ENCODE data around the gene FOXC2.
A peak's percentile ranks its signal among the peaks of the same experiment; 100 is the strongest.

The FOXC2 gene

DNA sequence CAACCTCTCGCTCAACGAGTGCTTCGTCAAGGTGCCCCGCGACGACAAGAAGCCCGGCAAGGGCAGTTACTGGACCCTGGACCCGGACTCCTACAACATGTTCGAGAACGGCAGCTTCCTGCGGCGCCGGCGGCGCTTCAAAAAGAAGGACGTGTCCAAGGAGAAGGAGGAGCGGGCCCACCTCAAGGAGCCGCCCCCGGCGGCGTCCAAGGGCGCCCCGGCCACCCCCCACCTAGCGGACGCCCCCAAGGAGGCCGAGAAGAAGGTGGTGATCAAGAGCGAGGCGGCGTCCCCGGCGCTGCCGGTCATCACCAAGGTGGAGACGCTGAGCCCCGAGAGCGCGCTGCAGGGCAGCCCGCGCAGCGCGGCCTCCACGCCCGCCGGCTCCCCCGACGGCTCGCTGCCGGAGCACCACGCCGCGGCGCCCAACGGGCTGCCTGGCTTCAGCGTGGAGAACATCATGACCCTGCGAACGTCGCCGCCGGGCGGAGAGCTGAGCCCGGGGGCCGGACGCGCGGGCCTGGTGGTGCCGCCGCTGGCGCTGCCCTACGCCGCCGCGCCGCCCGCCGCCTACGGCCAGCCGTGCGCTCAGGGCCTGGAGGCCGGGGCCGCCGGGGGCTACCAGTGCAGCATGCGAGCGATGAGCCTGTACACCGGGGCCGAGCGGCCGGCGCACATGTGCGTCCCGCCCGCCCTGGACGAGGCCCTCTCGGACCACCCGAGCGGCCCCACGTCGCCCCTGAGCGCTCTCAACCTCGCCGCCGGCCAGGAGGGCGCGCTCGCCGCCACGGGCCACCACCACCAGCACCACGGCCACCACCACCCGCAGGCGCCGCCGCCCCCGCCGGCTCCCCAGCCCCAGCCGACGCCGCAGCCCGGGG, 1.3 kb downstream of the FOXC2 start:
- H3K4me3 ChIP-seq (ENCODE audit: control insufficient read depth, low read depth, low read length) = peak overlapping the region; percentile 87
- DNase-seq (ENCODE audit: low read depth) = no peak

GRCh38 chr16:86568677-86569623, 2.3 kb downstream of the FOXC2 start:
- peak overlapping the region; percentile 87 for H3K4me3 ChIP-seq (ENCODE audit: control insufficient read depth, low read depth, low read length)
- TF ChIP-seq, protein P1, sequence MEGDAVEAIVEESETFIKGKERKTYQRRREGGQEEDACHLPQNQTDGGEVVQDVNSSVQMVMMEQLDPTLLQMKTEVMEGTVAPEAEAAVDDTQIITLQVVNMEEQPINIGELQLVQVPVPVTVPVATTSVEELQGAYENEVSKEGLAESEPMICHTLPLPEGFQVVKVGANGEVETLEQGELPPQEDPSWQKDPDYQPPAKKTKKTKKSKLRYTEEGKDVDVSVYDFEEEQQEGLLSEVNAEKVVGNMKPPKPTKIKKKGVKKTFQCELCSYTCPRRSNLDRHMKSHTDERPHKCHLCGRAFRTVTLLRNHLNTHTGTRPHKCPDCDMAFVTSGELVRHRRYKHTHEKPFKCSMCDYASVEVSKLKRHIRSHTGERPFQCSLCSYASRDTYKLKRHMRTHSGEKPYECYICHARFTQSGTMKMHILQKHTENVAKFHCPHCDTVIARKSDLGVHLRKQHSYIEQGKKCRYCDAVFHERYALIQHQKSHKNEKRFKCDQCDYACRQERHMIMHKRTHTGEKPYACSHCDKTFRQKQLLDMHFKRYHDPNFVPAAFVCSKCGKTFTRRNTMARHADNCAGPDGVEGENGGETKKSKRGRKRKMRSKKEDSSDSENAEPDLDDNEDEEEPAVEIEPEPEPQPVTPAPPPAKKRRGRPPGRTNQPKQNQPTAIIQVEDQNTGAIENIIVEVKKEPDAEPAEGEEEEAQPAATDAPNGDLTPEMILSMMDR (conservative IDR thresholded peaks at IDR 0.05; ENCODE audit: control insufficient read depth, insufficient read depth, low read depth, low read length) = no peak
- DNase-seq (ENCODE audit: low read depth) = no peak

More for the DNA sequence above, 1.3 kb downstream of the FOXC2 start:
- TF ChIP-seq, protein P1 (conservative IDR thresholded peaks at IDR 0.05; ENCODE audit: control insufficient read depth, insufficient read depth, low read depth, low read length) = no peak

DNA sequence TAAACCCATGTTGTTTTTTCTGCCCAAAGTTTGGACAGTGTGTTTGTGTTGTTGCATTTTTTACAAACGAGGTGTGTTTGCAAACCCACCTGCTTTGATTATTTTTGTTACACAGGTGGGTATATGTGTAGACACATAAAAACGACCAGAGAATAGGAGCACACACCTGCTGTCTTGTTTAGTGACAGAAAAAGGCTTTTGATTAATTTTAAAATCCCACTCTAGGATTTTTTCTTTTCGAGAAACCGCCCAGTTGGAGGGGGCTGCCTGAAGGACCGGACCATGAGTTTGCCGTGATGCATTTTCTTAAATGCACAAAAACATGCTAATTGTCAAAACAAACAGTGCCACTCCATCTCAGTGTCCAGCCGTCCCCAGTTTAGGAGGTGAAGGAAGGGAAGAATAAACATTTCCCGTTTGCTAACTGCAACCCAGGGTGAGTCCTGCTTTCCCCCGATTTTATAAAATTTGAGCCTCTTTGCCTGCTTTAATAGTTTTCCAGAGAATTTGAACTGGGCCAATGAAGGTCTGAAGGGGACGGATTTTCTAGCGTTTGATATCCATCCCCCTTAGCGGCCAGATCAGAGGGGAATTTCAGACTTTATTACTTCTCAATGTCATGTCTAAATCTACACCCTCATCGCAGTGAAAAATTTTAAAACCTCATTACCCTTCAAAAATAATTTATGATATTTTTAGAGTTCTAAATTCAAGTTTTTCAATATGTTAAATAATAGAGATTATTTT, 3.2 kb downstream of the FOXC2 start:
- peak overlapping the region; percentile 87 for H3K4me3 ChIP-seq (ENCODE audit: control insufficient read depth, low read depth, low read length)
- no peak for DNase-seq (ENCODE audit: low read depth)
- TF ChIP-seq, protein P1 (conservative IDR thresholded peaks at IDR 0.05; ENCODE audit: control insufficient read depth, insufficient read depth, low read depth, low read length) = no peak

DNA sequence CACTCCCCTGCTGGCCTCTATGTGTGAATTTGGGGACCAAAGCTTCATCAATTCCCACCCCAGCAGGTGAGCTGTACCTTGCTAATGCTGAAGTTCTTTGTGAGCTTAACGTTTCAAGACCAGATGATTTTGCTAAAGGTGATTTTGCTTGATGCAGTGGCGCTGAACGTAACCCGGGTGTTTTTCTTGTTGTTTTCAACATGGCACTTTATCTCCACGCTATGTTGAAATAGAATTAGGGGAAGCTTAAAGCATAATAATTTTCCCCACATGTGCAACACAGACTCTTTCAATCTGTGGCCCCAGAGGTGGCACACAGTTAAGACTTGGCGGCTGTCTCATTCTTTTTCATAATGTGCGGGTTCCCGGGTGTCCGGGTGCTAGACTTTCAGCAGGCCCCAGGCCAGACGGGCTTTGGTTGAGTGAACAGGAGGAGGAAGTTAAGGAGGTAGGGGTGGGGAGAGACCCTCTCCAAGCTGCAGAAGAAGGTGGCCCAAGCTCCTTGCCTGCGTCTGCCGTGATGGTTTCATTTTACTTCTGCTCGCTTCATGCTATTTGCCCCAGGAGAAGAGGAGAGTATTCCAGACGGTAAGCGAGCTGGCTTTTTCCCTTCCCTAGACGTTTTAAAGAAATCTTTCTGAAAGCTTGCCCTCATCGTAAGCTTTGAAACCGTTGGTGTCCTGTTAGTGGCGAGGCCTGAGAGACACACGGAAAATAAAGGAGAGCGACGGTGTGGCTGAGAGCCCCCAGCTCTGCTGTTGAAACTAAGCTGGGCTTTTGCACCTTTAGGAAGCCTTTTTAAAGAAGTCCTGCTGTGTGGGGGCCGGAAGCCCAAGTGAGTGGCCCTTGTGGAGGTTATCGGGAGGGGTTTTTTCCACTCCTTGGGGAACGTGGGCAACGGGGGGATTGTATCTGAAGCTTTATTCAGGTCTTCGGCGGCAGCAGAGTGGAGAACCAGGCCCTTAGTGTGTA, 4.2 kb downstream of the FOXC2 start:
- TF ChIP-seq, protein P1 (conservative IDR thresholded peaks at IDR 0.05; ENCODE audit: control insufficient read depth, insufficient read depth, low read depth, low read length) = no peak
- no peak for DNase-seq (ENCODE audit: low read depth)
- H3K4me3 ChIP-seq (ENCODE audit: control insufficient read depth, low read depth, low read length) = peak overlapping the region; percentile 87

GRCh38 chr16:86571530-86571915, 4.9 kb downstream of the FOXC2 start:
- H3K4me3 ChIP-seq (ENCODE audit: control insufficient read depth, low read depth, low read length) = peak overlapping the region; percentile 87

More at GRCh38 chr16:86571530-86571915, 4.9 kb downstream of the FOXC2 start:
- no peak for DNase-seq (ENCODE audit: low read depth)
- TF ChIP-seq, protein P1 (conservative IDR thresholded peaks at IDR 0.05; ENCODE audit: control insufficient read depth, insufficient read depth, low read depth, low read length) = no peak

All from fibroblast of mammary gland (primary cell).